ENCODE measurements around the gene ARSJ. TPM values are rescaled to one million over a fixed set of nuclear protein-coding genes. Genes with fewer than 3 reads are reported as not detected.

Gene ARSJ
- total RNA-seq, 6 experiments from 2014 or later: 33.4 to 40.6 (median 36.1) TPM

DNA sequence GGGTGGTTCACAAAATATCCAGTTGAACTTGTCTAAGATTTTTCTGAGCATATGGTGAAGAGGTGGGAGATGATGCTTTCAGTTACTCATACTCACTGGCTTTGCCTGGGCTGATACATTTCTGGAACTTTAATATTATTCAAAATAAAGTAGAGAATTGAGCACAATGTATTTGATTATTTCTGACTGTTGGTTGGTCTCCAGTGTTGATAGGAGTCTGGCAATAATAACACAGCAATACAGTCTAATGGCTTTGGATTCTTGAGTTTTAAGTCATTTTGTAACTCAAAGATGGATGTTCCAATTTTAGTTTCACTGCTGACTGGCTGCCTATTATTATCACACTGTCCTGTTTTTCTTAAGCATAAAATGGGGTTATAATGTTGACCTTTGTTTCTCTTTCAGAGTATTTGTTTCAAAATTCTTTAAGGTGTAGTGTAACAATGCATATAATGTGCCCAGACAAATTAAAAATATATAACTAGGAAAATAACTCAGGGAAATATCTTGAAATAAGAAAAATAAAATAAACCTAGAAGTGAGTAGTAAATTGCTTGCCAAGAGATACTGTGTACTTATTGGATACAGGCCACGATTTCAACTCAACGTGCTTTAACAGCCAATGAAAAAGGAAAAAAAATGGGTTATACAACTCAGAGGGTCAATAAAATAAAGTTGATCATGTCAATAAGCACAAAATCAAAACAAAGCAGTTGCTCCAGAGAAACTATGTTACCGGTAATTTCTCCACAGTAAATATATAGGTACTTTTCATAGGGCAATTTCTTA lies 99.0 kb downstream of the ARSJ start:
- peaks cover 44% of the 10 kb centered on the region for H3K4me1 Mint-ChIP-seq (ENCODE audit: low read depth)

DNA sequence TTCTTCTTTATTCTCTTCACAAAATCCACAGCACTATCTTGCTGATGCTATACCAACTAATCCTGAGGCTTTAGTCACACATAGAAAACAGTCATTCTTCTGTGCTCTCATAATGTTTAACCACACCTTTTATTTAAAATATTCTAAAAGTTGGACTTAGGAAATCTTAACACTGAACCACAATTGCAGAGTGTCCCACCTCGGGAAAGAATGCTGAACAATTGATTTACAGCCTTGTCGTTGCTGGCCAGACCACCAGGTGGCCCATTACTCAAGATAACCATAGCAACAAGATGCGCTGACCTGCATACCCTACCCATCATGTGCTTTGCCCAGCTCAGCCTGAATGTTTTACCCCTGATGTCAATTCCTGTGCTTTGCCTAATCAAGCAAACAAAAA lies 100.8 kb downstream of the ARSJ start:
- no peaks in the 10 kb centered on the region for H3K27me3 Mint-ChIP-seq (ENCODE audit: insufficient read depth)
- H3K36me3 Mint-ChIP-seq (ENCODE audit: low read depth): no peaks in the 10 kb centered on the region
- TF ChIP-seq, protein P1, sequence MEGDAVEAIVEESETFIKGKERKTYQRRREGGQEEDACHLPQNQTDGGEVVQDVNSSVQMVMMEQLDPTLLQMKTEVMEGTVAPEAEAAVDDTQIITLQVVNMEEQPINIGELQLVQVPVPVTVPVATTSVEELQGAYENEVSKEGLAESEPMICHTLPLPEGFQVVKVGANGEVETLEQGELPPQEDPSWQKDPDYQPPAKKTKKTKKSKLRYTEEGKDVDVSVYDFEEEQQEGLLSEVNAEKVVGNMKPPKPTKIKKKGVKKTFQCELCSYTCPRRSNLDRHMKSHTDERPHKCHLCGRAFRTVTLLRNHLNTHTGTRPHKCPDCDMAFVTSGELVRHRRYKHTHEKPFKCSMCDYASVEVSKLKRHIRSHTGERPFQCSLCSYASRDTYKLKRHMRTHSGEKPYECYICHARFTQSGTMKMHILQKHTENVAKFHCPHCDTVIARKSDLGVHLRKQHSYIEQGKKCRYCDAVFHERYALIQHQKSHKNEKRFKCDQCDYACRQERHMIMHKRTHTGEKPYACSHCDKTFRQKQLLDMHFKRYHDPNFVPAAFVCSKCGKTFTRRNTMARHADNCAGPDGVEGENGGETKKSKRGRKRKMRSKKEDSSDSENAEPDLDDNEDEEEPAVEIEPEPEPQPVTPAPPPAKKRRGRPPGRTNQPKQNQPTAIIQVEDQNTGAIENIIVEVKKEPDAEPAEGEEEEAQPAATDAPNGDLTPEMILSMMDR (IDR thresholded peaks at IDR 0.05): peak; percentile 58
- H3K4me3 Mint-ChIP-seq: no peak overlapping the region
- no peak overlapping the region for H3K27ac Mint-ChIP-seq
- DNase-seq: no peak
- H3K4me1 Mint-ChIP-seq (ENCODE audit: low read depth): peaks cover 43% of the 10 kb centered on the region
- no peaks in the 10 kb centered on the region for H3K9me3 Mint-ChIP-seq

More for the DNA sequence above, 99.0 kb downstream of the ARSJ start:
- Mint-ChIP-seq H3K36me3 (ENCODE audit: low read depth) (no peaks in the 10 kb centered on the region), H3K4me3 (no peak overlapping the region), H3K27me3 (ENCODE audit: insufficient read depth) (no peaks in the 10 kb centered on the region), H3K9me3 (no peaks in the 10 kb centered on the region), H3K27ac (no peak overlapping the region)
- DNase-seq: no peak
- TF ChIP-seq, protein P1 (IDR thresholded peaks at IDR 0.05): no peak

- H3K27me3 Mint-ChIP-seq (ENCODE audit: insufficient read depth): no peaks in the 10 kb centered on the region
- no peak for DNase-seq
- H3K4me3 Mint-ChIP-seq: no peak overlapping the region
- H3K4me1 Mint-ChIP-seq (ENCODE audit: low read depth): peaks cover 39% of the 10 kb centered on the region
- H3K27ac Mint-ChIP-seq: no peak overlapping the region
- TF ChIP-seq, protein P1 (IDR thresholded peaks at IDR 0.05): no peak
- peaks cover 5% of the 10 kb centered on the region; the same call in 1 of the 2 replicates for H3K36me3 Mint-ChIP-seq (ENCODE audit: low read depth)
- no peaks in the 10 kb centered on the region for H3K9me3 Mint-ChIP-seq
Observed at GRCh38 chr4:113874480-113874879, 105.0 kb downstream of the ARSJ start.

- no peak overlapping the region for H3K27ac Mint-ChIP-seq
- H3K36me3 Mint-ChIP-seq (ENCODE audit: low read depth): peaks cover 5% of the 10 kb centered on the region; the same call in 1 of the 2 replicates
- TF ChIP-seq, protein P1 (IDR thresholded peaks at IDR 0.05): no peak
- peaks cover 29% of the 10 kb centered on the region for H3K4me1 Mint-ChIP-seq (ENCODE audit: low read depth)
- DNase-seq: no peak
- no peaks in the 10 kb centered on the region for H3K9me3 Mint-ChIP-seq
- no peaks in the 10 kb centered on the region for H3K27me3 Mint-ChIP-seq (ENCODE audit: insufficient read depth)
- no peak overlapping the region for H3K4me3 Mint-ChIP-seq
Observed at GRCh38 chr4:113873508-113873907, 105.9 kb downstream of the ARSJ start.

- Mint-ChIP-seq H3K9me3 (no peaks in the 10 kb centered on the region), H3K4me1 (ENCODE audit: low read depth) (peaks cover 28% of the 10 kb centered on the region), H3K27me3 (ENCODE audit: insufficient read depth) (no peaks in the 10 kb centered on the region), H3K4me3 (no peak overlapping the region), H3K27ac (no peak overlapping the region; the same call in 1 of the 2 replicates), H3K36me3 (ENCODE audit: low read depth) (peaks cover 5% of the 10 kb centered on the region; the same call in 1 of the 2 replicates)
- TF ChIP-seq, protein P1 (IDR thresholded peaks at IDR 0.05): no peak
- no peak for DNase-seq
Observed at GRCh38 chr4:113872426-113873260, 106.8 kb downstream of the ARSJ start.

Measured in HFFc6 (cell line).